GM11168 (cell line): ENCODE data around the gene SBF1.

ENCODE experiments used
- in situ Hi-C: fragments of 300-500 bp; cut with MboI; formaldehyde crosslinking; loops from one replicate; pipeline ENCODE4 v1.12.0; 2022; ENCODE audit warnings: low sequenced_read_pairs; ENCODE audit not compliant: unreplicated experiment

Gene SBF1

DNA sequence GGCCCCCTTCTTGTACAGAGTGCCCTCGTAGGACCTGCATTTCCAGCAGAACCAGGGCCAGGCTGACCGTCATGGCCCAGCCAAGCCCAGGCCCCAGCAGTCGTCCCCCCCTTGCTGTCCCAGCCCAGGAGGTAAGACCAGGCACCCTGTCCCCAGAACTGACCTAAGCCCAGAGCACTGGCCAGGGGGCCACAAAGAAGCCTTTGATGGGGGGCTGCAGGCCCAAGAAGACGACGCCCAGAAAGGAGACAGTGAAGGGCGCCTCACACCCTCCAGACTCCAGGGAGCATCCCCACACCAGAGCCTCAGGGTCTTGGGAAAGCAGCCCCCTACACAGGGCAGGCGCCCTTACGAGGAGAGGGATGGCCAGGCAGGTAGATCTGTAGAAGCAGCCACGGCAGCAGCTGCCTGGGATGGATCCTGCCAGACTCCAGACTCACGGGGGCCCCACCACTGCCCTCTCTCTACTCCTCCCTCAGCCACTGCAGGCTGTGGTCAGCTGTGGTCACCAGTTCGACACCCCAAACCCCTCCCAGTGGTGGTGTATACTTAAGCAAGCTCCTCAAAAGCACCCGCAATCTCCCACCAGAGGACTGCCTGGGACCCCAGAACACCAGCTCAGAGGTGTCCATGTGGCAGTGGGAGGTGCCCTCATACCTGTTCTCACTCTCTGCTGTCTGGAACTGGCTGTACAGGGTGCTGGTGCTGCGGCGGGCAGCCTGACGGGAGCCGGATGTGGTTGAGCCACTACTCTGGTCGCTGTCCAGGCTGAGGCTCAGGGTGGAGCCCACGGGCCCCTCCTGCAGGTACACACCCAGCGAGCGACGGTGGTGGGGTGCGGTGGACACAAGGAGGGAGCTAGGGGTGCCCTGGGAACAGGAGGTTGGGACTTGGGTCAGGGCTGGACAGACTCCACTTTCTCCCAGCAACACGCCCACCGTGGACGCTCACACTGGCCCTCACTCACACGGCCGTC, 27.0 kb downstream of the SBF1 start:
- in situ Hi-C loops = no loop called here

DNA sequence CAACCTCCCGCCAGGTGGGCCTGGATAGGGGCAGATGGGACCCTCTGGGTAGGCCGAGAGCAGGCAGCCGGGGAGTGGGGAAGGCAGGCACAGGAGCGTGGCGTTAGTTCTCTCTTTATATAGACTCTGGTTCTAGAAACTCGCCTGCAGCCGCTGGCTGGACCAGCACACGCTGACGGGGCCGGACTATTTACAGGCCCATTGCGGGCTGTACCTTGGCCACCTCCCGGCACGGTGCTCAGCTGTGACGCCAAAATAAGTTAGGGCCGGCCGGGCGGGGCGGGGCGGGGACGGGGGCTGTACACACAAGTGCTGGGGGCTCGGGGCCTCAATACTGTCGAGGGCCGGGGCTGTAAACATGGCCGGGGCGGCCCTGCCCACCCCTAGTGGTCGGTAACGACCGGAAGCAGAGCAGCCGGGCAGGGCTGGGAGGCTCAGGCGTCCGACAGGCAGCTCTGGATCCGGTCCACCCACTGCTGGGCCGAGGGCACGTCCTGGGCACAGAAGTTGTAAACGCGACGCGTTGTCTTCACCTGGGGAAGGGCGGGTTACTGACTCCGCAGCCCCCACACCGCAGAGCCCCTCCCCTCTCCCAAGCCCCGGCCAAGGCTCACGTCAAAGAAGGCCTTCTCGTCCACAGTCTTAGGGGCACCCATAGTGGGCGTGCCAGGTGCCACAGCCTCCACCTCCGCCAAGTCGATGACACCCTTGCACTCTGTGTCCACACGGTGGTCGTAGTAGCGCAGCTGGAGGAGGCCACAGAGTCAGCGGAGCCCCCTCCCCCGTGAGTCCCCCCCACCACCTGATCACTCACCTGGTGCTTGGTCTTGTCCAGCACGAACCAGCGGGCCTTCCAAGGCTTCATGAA, 27.9 kb downstream of the SBF1 start:
- in situ Hi-C loops = no loop called here

DNA sequence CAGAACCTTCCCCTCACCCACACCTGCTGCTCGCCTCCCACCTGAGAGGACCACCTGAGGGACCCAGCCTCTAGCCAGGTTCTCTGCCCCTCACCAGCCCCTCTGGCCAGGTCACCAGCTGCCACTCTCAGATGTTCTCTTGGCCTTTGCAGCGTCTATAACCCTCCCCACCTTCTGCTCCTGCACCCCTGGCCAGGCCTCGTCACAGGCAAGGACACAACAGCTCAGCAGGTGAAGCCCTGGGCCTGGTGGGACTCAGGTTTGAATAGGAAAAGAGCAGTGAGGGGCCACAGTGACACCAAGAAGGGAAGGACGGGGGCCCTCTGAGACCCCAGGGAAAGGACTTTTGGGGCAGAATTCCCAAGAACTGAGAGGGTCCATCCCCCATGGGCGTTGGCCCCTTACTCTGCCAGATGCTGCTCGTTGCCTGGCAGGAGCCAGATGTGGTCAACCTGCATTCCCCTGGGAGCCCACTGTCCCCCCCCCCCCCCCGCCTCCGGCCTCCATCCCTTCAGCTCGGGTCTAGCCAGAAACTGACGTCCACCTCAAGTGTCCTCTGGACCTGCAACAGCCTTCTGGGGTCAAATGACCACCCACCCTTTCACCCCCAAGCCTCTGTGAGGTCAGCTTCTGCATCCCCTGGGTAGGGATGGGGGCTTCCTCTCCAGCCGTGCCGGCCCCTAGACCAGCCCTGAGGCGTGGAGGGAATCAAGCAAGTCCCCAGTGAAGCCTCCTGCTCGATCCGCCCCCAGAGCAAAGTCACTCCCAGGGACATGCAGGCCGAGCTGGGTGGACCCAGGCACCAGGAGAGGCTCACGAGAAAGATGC, 28.7 kb downstream of the SBF1 start:
- in situ Hi-C loops = no loop called here

DNA sequence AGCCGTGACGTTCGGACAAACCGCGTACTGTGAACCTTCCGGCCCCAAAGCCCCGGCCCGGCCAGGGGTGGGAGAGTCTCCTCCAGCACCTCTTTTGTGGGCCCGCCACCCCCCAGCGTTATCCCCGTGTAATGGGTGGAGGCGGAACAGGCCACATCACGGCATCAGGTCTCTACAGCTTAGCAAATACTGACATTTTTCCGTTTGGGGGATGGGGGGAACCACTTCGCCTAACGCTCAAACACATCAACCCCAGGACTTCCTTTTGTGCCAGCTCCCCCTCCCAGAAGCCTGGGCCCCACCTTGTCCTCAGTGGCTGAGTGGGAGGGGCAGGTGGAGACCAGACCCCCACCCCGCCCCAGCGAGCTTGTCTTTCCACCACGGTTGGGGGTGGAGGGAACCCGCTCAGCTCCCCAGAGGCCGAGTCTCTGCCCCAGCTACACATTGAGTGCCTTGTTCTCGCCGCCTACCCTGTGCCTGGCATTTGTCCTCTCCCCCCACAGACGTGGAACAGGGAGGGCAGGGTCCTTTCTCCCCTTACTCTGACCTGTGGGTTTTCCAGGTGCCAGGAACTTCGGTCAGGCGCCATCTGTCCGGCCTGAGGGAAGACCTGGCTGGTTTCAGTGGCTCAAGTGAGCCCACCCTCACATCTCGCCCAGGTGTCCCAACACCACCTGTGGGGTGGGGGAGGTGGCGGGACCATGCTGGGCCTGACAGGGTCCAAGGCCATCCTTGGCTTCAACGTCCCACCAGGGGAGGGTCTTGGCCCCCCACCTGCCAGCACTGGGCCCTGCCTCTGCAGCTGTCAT, 29.6 kb downstream of the SBF1 start:
- in situ Hi-C loops = no loop called here

DNA sequence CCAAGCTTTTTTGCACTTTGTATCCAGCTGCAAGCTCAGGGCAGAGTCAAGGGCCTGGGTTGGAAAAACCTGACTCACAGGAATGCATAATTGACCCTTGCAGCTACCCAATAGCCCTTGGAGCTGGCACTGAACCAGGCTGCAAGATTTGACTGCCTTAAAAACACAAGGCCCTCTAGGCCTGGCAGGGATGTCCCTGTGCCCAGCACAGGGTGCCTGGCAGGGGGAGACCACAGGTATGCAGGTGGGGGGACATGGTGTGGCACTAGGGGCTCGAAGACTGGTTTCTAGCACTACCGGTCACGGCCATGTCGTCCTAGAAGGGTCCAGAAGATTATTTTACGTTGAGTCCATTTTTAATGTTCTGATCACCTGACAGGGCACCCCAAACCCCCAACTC, 30.2 kb downstream of the SBF1 start:
- in situ Hi-C loops = no loop called here

DNA sequence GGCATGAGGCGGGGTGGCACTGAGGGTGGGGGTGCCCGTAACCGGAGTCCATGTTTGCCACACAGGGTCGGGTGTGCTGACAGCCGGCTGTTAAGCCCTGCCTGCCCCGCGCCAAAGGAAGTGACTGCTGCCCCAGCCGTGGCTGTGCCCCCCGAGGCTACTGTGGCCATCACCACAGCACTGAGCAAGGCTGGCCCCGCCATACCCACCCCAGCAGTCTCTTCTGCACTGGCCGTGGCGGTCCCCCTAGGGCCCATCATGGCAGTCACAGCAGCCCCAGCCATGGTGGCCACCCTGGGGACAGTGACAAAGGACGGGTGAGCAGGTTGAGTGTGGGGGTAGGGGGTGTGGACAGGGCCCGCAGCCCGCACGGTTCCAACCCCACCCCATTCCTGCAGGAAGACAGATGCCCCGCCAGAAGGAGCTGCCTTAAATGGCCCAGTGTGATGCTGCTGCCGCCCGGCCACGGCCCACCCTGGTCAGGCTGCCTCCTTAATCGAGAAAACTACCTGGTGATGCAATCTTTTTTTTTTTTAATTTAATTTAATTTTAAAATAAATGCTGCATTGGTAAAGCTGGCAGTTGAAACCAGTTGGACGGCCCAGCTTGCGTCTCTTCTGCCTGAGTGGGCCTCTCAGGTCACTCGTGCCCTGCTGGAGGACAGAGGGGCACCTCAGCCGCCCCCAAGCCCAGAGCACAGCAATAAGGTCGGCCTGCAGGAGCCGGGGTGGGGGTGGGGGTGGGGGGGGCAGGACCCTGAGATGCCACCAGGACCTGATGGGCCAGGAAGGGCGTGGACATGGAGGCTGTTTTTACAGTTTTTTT, 30.8 kb downstream of the SBF1 start:
- in situ Hi-C loops = no loop called here

DNA sequence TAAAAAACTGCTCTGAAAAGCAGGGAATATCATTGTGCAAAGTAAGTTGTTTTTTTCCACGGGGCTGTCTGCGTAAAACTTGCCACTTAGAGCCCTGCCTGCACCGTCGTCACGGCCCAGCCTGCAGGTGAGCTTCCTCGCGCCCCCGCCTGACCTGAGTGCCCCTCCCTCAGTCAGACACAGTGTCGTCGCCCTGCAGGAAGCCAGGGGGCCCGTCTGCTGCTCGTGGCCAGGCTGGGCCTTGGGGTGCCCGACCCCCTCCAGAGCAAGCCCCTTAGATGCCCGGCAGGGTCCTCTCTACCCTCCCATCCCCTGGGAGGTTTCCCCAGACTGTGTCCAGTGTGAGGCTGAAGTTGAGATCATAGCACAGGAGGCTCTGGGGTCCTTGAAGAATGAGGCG, 31.6 kb downstream of the SBF1 start:
- in situ Hi-C loops = no loop called here

DNA sequence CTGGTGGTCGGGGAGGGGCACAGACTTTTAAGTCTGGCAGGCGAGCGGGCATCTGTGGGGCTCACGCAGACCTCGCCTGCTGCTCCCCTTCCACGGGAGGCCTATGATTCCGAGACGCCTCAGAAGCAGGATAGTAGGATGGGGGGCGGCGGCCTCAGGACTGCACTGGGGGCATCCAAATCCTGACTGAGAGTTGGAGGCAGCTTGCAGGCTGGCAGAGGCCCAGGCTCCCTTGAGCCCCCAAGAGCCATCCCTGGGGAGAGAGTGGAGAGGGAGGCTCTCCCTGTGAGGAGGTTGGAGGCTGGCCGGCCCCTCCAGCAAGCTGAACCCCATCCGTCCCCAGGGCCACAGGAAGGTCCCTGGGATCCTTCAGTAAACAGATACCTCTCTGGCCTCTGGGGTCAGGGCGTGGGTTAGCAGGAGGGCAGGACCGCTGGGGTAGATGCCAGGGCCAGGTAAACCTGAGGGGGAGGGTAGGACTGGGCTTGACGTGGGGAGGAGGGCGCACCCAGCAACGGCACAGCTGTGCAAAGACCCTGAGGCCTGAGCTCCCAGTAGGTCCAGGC, 33.3 kb downstream of the SBF1 start:
- in situ Hi-C loops = no loop called here

DNA sequence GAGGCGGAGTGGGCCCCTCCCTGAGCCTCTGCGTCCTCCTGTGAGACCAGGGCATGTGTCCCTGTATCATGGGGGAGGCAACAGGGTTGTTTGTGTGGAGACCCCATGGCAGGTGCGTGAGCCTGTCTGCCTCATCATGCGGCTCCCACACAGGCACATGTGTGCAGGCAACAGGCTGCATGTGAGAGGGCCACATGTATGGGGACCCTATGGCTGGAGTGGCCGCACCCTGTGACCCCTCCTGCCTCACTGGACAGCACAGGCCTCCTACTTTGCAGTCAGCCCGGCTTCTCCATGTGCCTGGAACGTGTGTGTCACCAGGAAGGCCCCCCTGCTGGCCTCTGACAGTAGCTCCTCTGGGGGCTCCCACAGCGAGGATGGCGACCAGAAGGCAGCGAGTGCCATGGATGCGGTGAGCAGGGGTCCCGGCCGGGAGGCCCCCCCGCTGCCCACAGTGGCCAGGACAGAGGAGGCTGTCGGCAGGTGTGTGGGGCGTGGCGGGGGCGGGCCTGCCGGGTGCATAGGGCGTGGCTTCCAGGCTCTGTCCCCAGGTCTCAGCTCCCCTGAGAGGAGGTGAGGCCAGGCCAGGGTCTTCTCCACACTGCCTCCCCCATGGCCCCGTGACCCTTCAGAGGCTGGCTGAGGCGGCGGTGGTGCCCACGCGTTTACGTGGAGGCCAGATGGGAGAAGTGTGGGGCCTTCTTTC, 34.1 kb downstream of the SBF1 start:
- in situ Hi-C loops = no loop called here

DNA sequence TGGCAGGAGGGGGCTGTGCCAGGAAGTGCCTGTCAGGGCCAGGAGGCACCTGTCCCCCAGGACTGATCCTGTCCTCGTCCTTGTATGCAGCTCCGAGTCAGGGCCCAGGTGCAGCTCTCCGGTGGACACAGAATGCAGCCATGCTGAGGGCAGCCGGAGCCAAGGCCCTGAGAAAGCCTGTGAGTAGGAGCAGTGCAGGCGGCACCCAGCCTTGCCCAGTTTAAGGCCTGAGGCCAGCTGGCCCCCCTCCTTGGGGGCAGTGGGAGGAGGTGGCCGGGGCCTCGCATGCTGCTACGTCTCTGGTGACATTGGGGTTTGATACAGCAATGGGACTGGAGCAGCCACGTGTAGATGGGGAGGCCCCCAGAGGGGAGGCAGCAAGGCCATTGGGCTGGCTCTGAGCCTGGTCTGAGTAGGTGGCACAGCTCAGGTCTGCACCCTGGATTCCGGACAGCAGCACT, 34.9 kb downstream of the SBF1 start:
- in situ Hi-C loops = no loop called here

DNA sequence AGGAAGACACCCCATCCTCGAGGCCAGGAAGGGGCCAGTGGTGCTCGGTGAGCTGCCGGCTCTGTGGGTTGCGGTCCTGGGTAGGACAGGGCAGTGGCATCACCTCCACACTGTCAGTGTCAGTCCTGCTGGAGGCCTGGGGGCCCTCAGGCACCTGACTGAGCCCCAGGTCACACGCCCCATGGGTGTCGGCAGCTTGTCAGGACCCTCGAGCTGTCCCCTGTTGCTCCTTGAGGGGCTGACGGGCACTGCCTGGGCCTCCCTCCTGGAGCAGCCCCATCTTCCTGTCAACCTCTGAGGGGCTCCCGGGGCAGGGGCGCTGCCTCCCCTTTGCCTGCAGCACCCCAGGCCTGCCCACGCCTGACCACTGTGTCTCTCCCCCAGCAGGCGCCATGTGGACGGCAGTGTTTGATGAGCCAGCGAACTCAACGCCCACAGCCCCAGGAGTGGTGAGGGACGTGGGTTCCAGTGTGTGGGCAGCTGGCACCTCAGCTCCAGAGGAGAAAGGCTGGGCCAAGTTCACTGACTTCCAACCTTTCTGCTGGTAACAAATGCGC, 35.4 kb downstream of the SBF1 start:
- in situ Hi-C loops = no loop called here

DNA sequence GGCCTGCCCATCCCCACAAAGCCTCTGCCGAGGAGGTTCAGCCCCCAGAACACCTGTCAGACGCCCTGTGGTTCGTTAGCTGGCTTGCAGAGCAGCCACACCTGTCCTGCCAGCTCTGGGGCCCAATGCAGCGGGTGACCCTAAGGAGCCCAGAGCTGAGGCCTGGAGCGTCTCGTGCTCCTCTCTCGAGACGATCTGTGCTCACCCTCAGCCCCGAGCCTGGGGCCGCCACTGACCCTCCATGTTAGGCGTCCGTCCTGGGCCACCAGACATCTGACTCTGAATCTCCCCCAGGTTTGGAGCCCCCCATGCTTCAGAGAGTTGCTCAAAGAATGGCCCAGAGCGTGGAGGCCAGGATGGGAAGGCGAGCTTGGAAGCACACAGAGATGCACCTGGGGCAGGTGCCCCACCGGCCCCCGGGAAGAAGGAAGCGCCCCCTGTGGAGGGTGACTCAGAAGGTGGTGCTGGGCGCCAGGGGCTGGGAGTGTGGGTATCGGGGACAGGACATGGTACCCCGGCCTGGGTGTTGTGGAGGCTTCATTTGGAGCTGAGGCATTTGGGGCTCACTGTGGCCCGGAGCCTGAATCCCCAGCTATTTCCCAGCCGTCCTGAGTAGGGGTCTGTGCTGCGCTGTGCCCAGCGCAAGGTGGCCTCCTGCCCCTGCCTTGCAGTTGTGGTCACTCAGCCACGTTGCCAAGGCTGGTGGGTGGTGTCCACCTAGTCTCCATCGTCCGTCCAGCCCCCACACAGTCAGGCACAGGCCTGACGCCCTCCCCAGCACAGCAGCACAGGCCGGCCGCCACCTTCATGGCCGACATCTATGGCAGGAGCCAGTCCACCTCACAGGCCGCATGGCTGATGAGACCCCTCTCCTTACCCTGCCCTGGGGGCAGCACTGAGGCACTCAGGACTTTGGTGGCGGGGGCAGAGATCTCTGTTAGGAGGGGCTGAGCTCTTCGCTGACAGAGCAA, 36.2 kb downstream of the SBF1 start:
- in situ Hi-C loops = no loop called here

DNA sequence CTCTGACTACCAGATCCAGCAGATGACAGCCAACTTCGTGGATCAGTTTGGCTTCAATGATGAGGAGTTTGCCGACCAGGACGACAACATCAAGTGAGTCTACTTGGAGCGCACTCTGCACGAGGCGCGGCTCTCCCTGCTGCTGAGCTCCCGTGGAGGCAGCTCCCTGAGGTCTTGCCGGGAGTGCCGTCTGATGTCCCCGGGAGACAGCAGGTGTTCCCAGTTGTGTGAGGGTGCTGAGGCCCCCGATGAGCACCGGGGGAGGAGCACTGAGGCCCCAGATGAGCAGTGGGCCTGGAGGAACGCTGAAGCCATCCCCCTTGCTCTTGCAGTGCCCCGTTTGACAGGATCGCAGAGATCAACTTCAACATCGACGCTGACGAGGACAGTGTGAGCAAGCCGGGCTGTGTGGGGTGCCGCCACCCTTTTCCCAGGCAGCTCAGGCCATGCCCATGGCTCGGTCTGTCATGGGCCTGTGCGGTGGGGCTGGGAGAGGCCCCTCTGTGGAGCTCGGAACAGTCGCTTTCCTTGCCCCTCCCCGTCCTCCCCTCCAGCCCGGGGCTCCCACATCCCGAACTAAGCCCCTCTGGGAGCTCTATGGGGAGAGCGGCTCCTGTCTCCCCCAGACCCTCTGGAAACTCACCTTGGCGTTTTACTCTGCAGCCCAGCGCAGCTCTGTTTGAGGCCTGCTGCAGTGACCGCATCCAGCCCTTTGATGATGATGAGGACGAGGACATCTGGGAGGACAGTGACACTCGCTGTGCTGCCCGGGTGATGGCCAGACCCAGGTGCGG, 37.1 kb downstream of the SBF1 start:
- in situ Hi-C loops = no loop called here

DNA sequence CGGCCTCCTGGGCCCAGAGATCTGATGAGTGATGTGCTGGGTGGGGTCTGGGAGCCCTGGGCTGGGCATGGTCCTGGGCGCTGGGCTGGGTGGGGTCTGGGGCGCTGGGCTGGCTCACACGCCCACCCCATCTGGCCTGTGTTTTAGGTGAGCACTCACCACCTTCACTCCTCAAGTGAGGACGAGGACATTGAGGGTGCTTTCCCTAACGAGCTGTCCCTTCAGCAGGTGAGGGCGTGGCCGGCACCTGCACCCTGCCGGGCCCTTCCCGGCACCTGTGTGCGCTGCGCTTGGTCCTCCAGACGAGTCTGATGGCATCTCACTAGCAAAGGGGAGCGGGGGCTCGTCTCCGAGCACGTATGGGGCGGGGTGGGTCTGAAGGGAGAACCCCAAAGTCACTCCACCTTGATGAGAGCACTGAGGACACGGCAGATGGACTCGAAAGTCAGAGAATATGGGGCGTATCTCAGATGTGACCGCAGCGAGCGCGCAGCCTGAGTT, 37.9 kb downstream of the SBF1 start:
- in situ Hi-C loops = no loop called here
